Right lobe of liver (tissue), 4 donors: ENCODE data around the gene KLF12.

Source experiments
- POLR2A ChIP-seq: fragments of 450-650 bp; IDR thresholded peaks from one replicate; pipeline ENCODE4 v1.6.1; 2017; ENCODE audit warnings: antibody characterized with exemption, mild to moderate bottlenecking
- TF ChIP-seq, protein P1 (sequence below), 4 donors: fragments of 200-600 bp in 3 of 4; fragments of 450-650 bp in 1 of 4; IDR thresholded peaks; one replicate each; pipeline versions ENCODE4 v1.5.1 to v1.8.0; 2016 to 2022; ENCODE audit warnings: antibody characterized with exemption in 4 of 4, mild to moderate bottlenecking in 2 of 4
- donor health status: DM: no; HTN: no; CAD: no.
- donor health status: DM: no; HTN: no; CAD: no.
- donor health status: DM: no; HTN: yes; CAD: no.

- TF ChIP-seq, protein P1, sequence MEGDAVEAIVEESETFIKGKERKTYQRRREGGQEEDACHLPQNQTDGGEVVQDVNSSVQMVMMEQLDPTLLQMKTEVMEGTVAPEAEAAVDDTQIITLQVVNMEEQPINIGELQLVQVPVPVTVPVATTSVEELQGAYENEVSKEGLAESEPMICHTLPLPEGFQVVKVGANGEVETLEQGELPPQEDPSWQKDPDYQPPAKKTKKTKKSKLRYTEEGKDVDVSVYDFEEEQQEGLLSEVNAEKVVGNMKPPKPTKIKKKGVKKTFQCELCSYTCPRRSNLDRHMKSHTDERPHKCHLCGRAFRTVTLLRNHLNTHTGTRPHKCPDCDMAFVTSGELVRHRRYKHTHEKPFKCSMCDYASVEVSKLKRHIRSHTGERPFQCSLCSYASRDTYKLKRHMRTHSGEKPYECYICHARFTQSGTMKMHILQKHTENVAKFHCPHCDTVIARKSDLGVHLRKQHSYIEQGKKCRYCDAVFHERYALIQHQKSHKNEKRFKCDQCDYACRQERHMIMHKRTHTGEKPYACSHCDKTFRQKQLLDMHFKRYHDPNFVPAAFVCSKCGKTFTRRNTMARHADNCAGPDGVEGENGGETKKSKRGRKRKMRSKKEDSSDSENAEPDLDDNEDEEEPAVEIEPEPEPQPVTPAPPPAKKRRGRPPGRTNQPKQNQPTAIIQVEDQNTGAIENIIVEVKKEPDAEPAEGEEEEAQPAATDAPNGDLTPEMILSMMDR (IDR thresholded peaks at IDR 0.05) = no peak
- no peak for TF ChIP-seq POLR2A
Observed at GRCh38 chr13:74131227-74131626, 3.0 kb downstream of the KLF12 start.
